Muscle layer of duodenum (tissue), 2 donors: ENCODE data around the gene NRL.
A peak's percentile ranks its signal among the peaks of the same experiment; 100 is the strongest.

Experiments used
- H3K27ac ChIP-seq: one replicate; pipeline ENCODE4 v1.7.0; 2013; ENCODE audit warnings: mild to moderate bottlenecking, low read length
- H3K27me3 ChIP-seq: one replicate; pipeline ENCODE4 v1.7.0; 2013; ENCODE audit warnings: low read depth, mild to moderate bottlenecking, control low read depth, low read length
- H3K36me3 ChIP-seq, 2 donors: one replicate each; pipeline ENCODE4 v1.7.0; 2013; ENCODE audit warnings: low read length in 2 of 2, control low read depth in 1 of 2, mild to moderate bottlenecking in 1 of 2; ENCODE audit not compliant: insufficient read depth in 2 of 2, control insufficient read depth in 1 of 2
- H3K4me1 ChIP-seq, 2 donors: one replicate each; pipeline ENCODE4 v1.7.0; 2013; ENCODE audit warnings: low read length in 2 of 2, mild to moderate bottlenecking in 2 of 2, control low read depth in 1 of 2, moderate library complexity in 1 of 2; ENCODE audit not compliant: insufficient read depth in 2 of 2, control insufficient read depth in 1 of 2
- H3K4me3 ChIP-seq, 2 donors: one replicate each; pipeline ENCODE4 v1.7.0; 2013; ENCODE audit warnings: low read length in 2 of 2, low read depth in 1 of 2, mild to moderate bottlenecking in 1 of 2
- H3K9me3 ChIP-seq, 2 donors: one replicate each; pipeline ENCODE4 v1.7.0; 2013; ENCODE audit warnings: low read length in 2 of 2, control low read depth in 1 of 2, mild to moderate bottlenecking in 1 of 2; ENCODE audit not compliant: control insufficient read depth in 1 of 2
- donor health status: healthy.

The NRL gene

GRCh38 chr14:24121210-24121609 is 6.5 kb upstream of the NRL start:
- H3K4me1 ChIP-seq = peaks cover 4% of the 10 kb centered on the region in 2 donors
- H3K27ac ChIP-seq = no peak overlapping the region
- H3K4me3 ChIP-seq = no peak overlapping the region
- peaks cover 58 to 67% of the 10 kb centered on the region in 2 donors for H3K36me3 ChIP-seq
- H3K9me3 ChIP-seq = no peaks in the 10 kb centered on the region
- H3K27me3 ChIP-seq = no peaks in the 10 kb centered on the region

- H3K27ac ChIP-seq = no peak overlapping the region
- H3K4me3 ChIP-seq = no peak overlapping the region
- H3K9me3 ChIP-seq = no peaks in the 10 kb centered on the region
- H3K4me1 ChIP-seq = peaks cover 11 to 14% of the 10 kb centered on the region in 2 donors
- H3K36me3 ChIP-seq = peaks cover 58 to 69% of the 10 kb centered on the region in 2 donors
- no peaks in the 10 kb centered on the region for H3K27me3 ChIP-seq
Observed at GRCh38 chr14:24119691-24120090, 4.9 kb upstream of the NRL start.

- peaks cover 15 to 21% of the 10 kb centered on the region in 2 donors for H3K4me1 ChIP-seq
- H3K9me3 ChIP-seq = no peaks in the 10 kb centered on the region
- H3K4me3 ChIP-seq = no peak overlapping the region
- H3K36me3 ChIP-seq = peaks cover 41 to 56% of the 10 kb centered on the region in 2 donors
- no peaks in the 10 kb centered on the region for H3K27me3 ChIP-seq
- no peak overlapping the region for H3K27ac ChIP-seq
Observed at GRCh38 chr14:24117179-24117578, 2.4 kb upstream of the NRL start.

GRCh38 chr14:24116128-24116814 is 1.5 kb upstream of the NRL start:
- H3K4me1 ChIP-seq = peaks cover 15 to 21% of the 10 kb centered on the region in 2 donors
- peak overlapping the region; percentile 100 for H3K27ac ChIP-seq
- H3K27me3 ChIP-seq = no peaks in the 10 kb centered on the region
- peak overlapping the region; percentile 87 to 89 for H3K4me3 ChIP-seq
- H3K36me3 ChIP-seq = peaks cover 35 to 47% of the 10 kb centered on the region in 2 donors
- no peaks in the 10 kb centered on the region for H3K9me3 ChIP-seq

GRCh38 chr14:24115422-24116127 is 826 bp upstream of the NRL start:
- Histone ChIP-seq H3K9me3 (no peaks in the 10 kb centered on the region), H3K27ac (peak overlapping the region; percentile 100), H3K36me3 (peaks cover 28 to 41% of the 10 kb centered on the region in 2 donors), H3K27me3 (no peaks in the 10 kb centered on the region), H3K4me3 (peak overlapping the region; percentile 87 to 89), H3K4me1 (peaks cover 15 to 21% of the 10 kb centered on the region in 2 donors)

GRCh38 chr14:24113801-24114531 is 783 bp downstream of the NRL start:
- Histone ChIP-seq H3K27me3 (no peaks in the 10 kb centered on the region), H3K27ac (peak overlapping the region; percentile 100)

GRCh38 chr14:24113379-24113800 is 1.4 kb downstream of the NRL start:
- Histone ChIP-seq H3K4me1 (peaks cover 23 to 25% of the 10 kb centered on the region in 2 donors), H3K9me3 (no peaks in the 10 kb centered on the region), H3K27ac (peak overlapping the region; percentile 100), H3K27me3 (no peaks in the 10 kb centered on the region), H3K36me3 (peaks cover 12 to 25% of the 10 kb centered on the region in 2 donors), H3K4me3 (peak overlapping the region; percentile 87 to 89)

More at GRCh38 chr14:24113801-24114531, 783 bp downstream of the NRL start:
- Histone ChIP-seq H3K4me1 (peaks cover 18 to 21% of the 10 kb centered on the region in 2 donors), H3K9me3 (no peaks in the 10 kb centered on the region), H3K36me3 (peaks cover 18 to 31% of the 10 kb centered on the region in 2 donors), H3K4me3 (peak overlapping the region; percentile 87 to 89)

GRCh38 chr14:24110523-24110922 is 4.2 kb downstream of the NRL start:
- Histone ChIP-seq H3K9me3 (no peaks in the 10 kb centered on the region), H3K27me3 (no peaks in the 10 kb centered on the region), H3K36me3 (peaks cover 0 to 12% of the 10 kb centered on the region in 2 donors), H3K27ac (no peak overlapping the region), H3K4me3 (no peak overlapping the region), H3K4me1 (peaks cover 12 to 14% of the 10 kb centered on the region in 2 donors)

- Histone ChIP-seq H3K4me1 (peaks cover 11 to 12% of the 10 kb centered on the region in 2 donors), H3K36me3 (peaks cover 0 to 12% of the 10 kb centered on the region in 2 donors), H3K27me3 (no peaks in the 10 kb centered on the region), H3K27ac (no peak overlapping the region), H3K9me3 (no peaks in the 10 kb centered on the region), H3K4me3 (no peak overlapping the region)
Observed at GRCh38 chr14:24110060-24110459, 4.7 kb downstream of the NRL start.

- Histone ChIP-seq H3K27me3 (no peaks in the 10 kb centered on the region), H3K36me3 (peaks cover 2 to 6% of the 10 kb centered on the region in 2 donors), H3K4me3 (no peak overlapping the region), H3K9me3 (no peaks in the 10 kb centered on the region), H3K27ac (peak overlapping the region; percentile 10), H3K4me1 (peaks cover 7 to 9% of the 10 kb centered on the region in 2 donors)
Observed at GRCh38 chr14:24108336-24108874, 6.3 kb downstream of the NRL start.
